Motor neuron (in vitro differentiated cells): ENCODE data around the gene ZNF595. TPM values are rescaled to one million over a fixed set of nuclear protein-coding genes. Genes with fewer than 3 reads are reported as not detected.
A peak's percentile ranks its signal among the peaks of the same experiment; 100 is the strongest.
"Not testable (repeated sequence)": the region's sequence is repeated elsewhere in the genome, so short reads cannot be mapped to it uniquely, and the experiment has no call there.

Experiments used
- ATAC-seq, 8 experiments: fragments of 200-7000 bp; cut with Tn5 transposase; replicated peaks in 6 of 8; 2 replicates each; pipeline ENCODE4 v1.8.0; 2021; ENCODE audit warnings: mild to moderate bottlenecking in 8 of 8, moderate library complexity in 8 of 8
- H3K27ac ChIP-seq, 2 donors: fragments of 250-450 bp; sonication (Bioruptor Pico); 2 replicates each; pipeline ENCODE4 v1.9.0; 2021; ENCODE audit warnings: antibody characterized with exemption in 2 of 2, mild to moderate bottlenecking in 2 of 2, moderate library complexity in 1 of 2
- H3K4me1 ChIP-seq, 2 donors: fragments of 250-450 bp; sonication (Bioruptor Pico); replicated peaks in 1 of 2; 2 replicates each; pipeline ENCODE4 v1.6.1; 2021; ENCODE audit warnings: antibody characterized with exemption in 2 of 2, mild to moderate bottlenecking in 2 of 2, moderate library complexity in 1 of 2
- H3K4me3 ChIP-seq, 5 donors: fragments of 250-450 bp; sonication (Bioruptor Pico); 2 replicates each; pipeline ENCODE4 v1.9.0; 2021; ENCODE audit warnings: antibody characterized with exemption in 5 of 5, mild to moderate bottlenecking in 5 of 5, moderate library complexity in 4 of 5
- WGBS, 10 experiments: fragments of 450-650 bp; shearing (Covaris generic); methylation state at CpG; one replicate each; pipeline ENCODE4 v1.0.0; 2022; 5-methylcytosine and 5-hydroxymethylcytosine counted together
- in situ Hi-C, 9 experiments: fragments of 400-800 bp; cut with MboI; loops; one replicate each; pipeline ENCODE4 v1.15.0; 2021; ENCODE audit warnings: low sequenced_read_pairs in 9 of 9, low pct_unique_long_range_greater_than_20kb in 2 of 9; ENCODE audit not compliant: unreplicated experiment in 9 of 9
- total RNA-seq, 8 experiments: library from RNA; unstranded; fragments of 300-600 nt; gene quantifications; 2 replicates each; pipeline versions ENCODE4 v1.2.3 to v1.2.4, GENCODE V29; 2022

ZNF595 gene
- total RNA-seq, 8 experiments from 2014 or later = 4.6 to 62.8 (median 12.7) TPM

- in situ Hi-C loops = not testable (repeated sequence)
These were observed 16.3 kb upstream of the ZNF595 start for GRCh38 chr4:36559-37415.

DNA sequence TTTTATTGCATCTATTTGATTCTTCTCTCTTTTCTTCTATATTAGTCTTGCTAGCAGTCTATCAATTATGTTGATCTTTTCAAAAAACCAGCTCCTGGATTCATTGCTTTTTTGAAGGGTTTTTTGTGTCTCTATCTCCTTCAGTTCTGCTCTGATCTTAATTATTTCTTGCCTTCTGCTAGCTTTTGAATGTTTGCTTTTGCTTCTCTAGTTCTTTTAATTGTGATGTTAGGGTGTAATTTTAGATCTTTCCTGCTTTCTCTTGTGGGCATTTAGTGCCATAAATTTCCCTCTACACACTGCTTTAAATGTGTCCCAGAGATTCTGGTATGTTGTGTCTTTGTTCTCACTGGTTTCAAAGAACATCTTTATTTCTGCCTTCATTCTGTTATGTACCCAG, 14.9 kb upstream of the ZNF595 start:
- H3K4me3 ChIP-seq, H3K27ac ChIP-seq, H3K4me1 ChIP-seq, in situ Hi-C loops, ATAC-seq: not testable (repeated sequence)

More at GRCh38 chr4:36559-37415, 16.3 kb upstream of the ZNF595 start:
- 40% methylated on average over 1 of the region's 6 CpGs; no CpG with 5 or more reads in 8 of the 10 experiments for WGBS, 10 experiments
- ATAC-seq, H3K27ac ChIP-seq, H3K4me3 ChIP-seq, H3K4me1 ChIP-seq: not testable (repeated sequence)

DNA sequence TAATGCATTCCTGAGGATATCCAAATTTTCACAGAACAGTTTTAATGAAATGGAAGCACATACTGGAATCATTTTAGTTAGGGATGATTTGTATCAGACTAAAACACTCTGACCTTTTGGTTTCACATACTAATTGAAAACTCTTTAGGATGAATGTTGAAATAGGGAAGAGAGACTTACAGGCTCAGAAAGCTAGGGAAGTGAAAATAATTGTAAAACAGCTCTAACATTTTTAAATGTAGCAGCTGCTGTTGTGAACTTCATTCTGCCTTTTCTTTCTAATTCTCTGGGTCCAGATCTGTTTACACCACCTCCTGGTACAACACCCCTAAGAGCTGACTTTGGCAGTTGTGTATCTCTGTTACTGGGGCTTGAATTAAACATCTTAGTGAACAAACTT, 9.7 kb upstream of the ZNF595 start:
- in situ Hi-C loops = not testable (repeated sequence)

GRCh38 chr4:51253-51652, 1.9 kb upstream of the ZNF595 start:
- H3K4me1 ChIP-seq, H3K27ac ChIP-seq, ATAC-seq, in situ Hi-C loops, H3K4me3 ChIP-seq: not testable (repeated sequence)
- 0 to 39% methylated on average over 1 to 4 of the region's 4 CpGs; no CpG with 5 or more reads in 8 of the 10 experiments for WGBS, 10 experiments

More for the DNA sequence above, 9.7 kb upstream of the ZNF595 start:
- not testable (repeated sequence) for H3K4me3 ChIP-seq, H3K4me1 ChIP-seq, H3K27ac ChIP-seq, ATAC-seq

DNA sequence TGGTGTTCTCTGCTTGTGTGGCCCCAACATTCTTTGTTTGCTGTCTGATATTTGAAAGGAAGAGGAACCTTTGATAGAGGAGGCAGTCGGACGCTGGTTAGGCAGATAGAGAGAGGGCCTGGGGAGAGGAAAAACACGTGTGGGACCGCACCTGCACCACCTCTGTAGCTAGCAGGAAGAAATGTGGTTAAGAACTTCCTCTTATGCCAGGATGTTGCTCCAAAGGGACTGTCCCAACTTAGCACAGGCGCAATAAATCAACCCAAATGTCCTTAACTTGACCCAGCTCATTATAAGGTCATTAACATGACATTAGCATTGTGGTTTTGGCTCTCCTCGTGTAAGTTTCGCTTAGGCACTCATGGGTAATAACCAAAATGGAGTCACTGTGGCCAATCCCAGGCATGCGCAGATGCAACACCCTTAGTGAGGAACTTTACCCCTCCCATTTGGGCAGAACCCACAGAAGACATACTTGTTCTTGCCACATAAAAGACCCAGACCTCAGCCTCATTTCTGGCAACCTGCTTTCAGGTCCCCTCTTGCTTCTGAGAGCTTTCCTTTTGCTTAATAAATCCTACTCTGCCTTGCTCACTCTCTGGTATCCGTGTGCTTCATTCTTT, 1.4 kb upstream of the ZNF595 start:
- in situ Hi-C loops, ATAC-seq, H3K4me1 ChIP-seq, H3K4me3 ChIP-seq, H3K27ac ChIP-seq: not testable (repeated sequence)
- no CpG with 5 or more reads among the region's 9 CpGs for WGBS, 10 experiments

- H3K4me1 ChIP-seq, H3K27ac ChIP-seq, in situ Hi-C loops, H3K4me3 ChIP-seq: not testable (repeated sequence)
- peak; percentile 13 to 46 (median 29) for ATAC-seq
- no CpG with 5 or more reads among the region's 41 CpGs for WGBS, 10 experiments
These were observed 400 bp downstream of the ZNF595 start for GRCh38 chr4:53521-53920.

DNA sequence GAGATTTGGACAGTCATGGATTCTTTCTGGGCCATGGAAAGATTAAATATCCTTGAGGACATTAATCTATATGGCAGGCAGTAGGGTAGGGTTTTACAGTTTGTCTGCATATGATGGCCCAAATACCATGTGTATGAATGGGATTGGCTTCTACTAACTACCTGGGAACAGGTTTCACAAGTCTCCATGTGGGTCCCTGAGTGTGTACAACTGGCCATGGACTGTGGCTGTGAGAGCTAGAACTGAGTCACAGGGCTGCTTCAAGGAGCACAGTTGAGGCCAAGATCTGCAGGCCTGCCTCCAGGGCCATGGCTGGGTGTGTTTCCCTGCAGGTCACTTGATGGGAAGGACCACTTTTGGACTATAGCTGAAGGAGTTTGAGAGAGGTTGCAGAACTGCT, 11.6 kb downstream of the ZNF595 start:
- in situ Hi-C loops, H3K4me3 ChIP-seq, H3K4me1 ChIP-seq, ATAC-seq, H3K27ac ChIP-seq: not testable (repeated sequence)

- in situ Hi-C loops = no loop called here
- no peak overlapping the region for H3K4me3 ChIP-seq
- H3K4me1 ChIP-seq = no peaks in the 10 kb centered on the region
- no peak for ATAC-seq
- no peak overlapping the region for H3K27ac ChIP-seq
- 60 to 100% (median 100%) methylated on average over 1 of the region's 1 CpG for WGBS, 10 experiments
These were observed 18.7 kb downstream of the ZNF595 start for GRCh38 chr4:71830-72229.

GRCh38 chr4:85951-86350, 32.8 kb downstream of the ZNF595 start:
- no peak overlapping the region for H3K4me3 ChIP-seq
- no peaks in the 10 kb centered on the region for H3K4me1 ChIP-seq
- H3K27ac ChIP-seq = no peak overlapping the region
- no peak for ATAC-seq
- WGBS, 10 experiments = 81 to 100% (median 92%) methylated on average over 1 to 3 of the region's 3 CpGs; no CpG with 5 or more reads in 1 of the 10 experiments
- in situ Hi-C loops = no loop called here

DNA sequence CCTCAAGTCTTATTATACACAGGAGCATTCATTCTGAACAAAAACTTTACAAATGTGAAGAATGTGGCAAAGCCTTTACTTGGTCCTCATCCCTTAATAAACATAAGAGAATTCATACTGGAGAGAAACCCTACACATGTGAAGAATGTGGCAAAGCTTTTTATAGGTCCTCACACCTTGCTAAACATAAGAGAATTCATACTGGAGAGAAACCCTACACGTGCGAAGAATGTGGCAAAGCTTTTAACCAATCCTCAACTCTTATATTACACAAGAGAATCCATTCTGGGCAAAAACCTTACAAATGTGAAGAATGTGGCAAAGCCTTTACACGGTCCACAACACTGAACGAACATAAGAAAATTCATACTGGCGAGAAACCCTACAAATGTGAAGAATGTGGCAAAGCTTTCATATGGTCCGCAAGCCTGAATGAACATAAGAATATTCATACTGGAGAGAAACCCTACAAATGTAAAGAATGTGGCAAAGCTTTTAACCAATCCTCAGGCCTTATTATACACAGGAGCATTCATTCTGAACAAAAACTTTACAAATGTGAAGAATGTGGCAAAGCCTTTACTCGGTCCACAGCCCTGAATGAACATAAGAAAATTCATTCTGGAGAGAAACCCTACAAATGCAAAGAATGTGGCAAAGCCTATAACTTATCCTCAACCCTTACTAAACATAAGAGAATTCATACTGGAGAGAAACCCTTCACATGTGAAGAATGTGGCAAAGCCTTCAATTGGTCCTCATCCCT, 33.6 kb downstream of the ZNF595 start:
- 75 to 100% (median 95%) methylated on average over 2 to 7 of the region's 7 CpGs; no CpG with 5 or more reads in 1 of the 10 experiments for WGBS, 10 experiments
- in situ Hi-C loops, H3K27ac ChIP-seq, ATAC-seq, H3K4me3 ChIP-seq, H3K4me1 ChIP-seq: not testable (repeated sequence)

- no peak for ATAC-seq
- H3K4me1 ChIP-seq = no peaks in the 10 kb centered on the region
- WGBS, 10 experiments = 14 to 100% (median 58%) methylated on average over 1 of the region's 1 CpG; no CpG with 5 or more reads in 4 of the 10 experiments
- in situ Hi-C loops = no loop called here
- no peak overlapping the region for H3K27ac ChIP-seq
- no peak overlapping the region for H3K4me3 ChIP-seq
These were observed 45.3 kb downstream of the ZNF595 start for GRCh38 chr4:98386-98785.

GRCh38 chr4:99863-100262, 46.7 kb downstream of the ZNF595 start:
- no peak for ATAC-seq
- in situ Hi-C loops = no loop called here
- no peaks in the 10 kb centered on the region for H3K4me1 ChIP-seq
- no peak overlapping the region for H3K4me3 ChIP-seq
- H3K27ac ChIP-seq = no peak overlapping the region
- 0 to 76% (median 53%) methylated on average over 1 to 5 of the region's 5 CpGs; no CpG with 5 or more reads in 1 of the 10 experiments for WGBS, 10 experiments

DNA sequence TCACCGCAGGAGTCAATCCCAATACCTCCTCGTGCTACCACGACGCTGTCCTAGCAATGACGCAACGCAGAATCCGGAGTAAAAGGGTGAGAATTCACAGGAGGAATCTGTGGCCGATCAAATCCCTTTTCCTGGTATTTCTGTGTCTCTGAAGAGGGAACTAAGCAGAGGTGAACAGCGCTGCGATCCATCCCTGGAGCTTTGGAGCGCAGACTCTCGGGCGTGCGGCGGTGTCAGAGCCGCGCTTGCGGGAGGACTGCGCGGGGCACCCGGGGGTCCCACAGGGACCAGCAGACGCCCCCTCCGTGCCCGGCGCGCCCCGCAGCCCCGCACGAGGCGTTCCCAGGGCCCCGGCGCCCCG, 53.9 kb downstream of the ZNF595 start:
- H3K4me3 ChIP-seq = peak overlapping the region; percentile 30 to 38 (median 34)
- ATAC-seq = no peak
- in situ Hi-C loops = no loop called here

More for the DNA sequence above, 53.9 kb downstream of the ZNF595 start:
- H3K27ac ChIP-seq = no peak overlapping the region
- WGBS, 10 experiments = 7 to 100% (median 47%) methylated on average over 1 to 12 of the region's 33 CpGs; no CpG with 5 or more reads in 3 of the 10 experiments
- no peaks in the 10 kb centered on the region for H3K4me1 ChIP-seq
